Ectodermal cell (in vitro differentiated cells): ENCODE results near the gene SULT4A1.

Experiments used
- H3K27ac ChIP-seq: 2 replicates; pipeline ENCODE4 v1.7.0; 2013; ENCODE audit warnings: mild to moderate bottlenecking, low read depth, low read length; ENCODE audit not compliant: insufficient read depth, poor library complexity, severe bottlenecking
- H3K27me3 ChIP-seq: 2 replicates; pipeline ENCODE4 v1.7.0; 2013; ENCODE audit warnings: mild to moderate bottlenecking, low read length; ENCODE audit not compliant: insufficient read depth, control insufficient read depth, poor library complexity, severe bottlenecking
- H3K36me3 ChIP-seq: one replicate; pipeline ENCODE4 v1.7.0; 2013; ENCODE audit warnings: low read length; ENCODE audit not compliant: control insufficient read depth, insufficient read depth
- H3K4me1 ChIP-seq: one replicate; pipeline ENCODE4 v1.7.0; 2013; ENCODE audit warnings: low read length; ENCODE audit not compliant: control insufficient read depth, insufficient read depth
- H3K4me3 ChIP-seq: 2 replicates; pipeline ENCODE4 v1.7.0; 2013; ENCODE audit warnings: low read depth, low read length, control low read depth; ENCODE audit not compliant: insufficient read depth
- H3K9me3 ChIP-seq: 2 replicates; pipeline ENCODE4 v1.7.0; 2013; ENCODE audit warnings: mild to moderate bottlenecking, low read length, moderate library complexity; ENCODE audit not compliant: control insufficient read depth
- WGBS, 2 experiments: methylation state at CpG; one replicate each; pipeline ENCODE4 v1.1.7; 2013; ENCODE audit warnings: missing lambda C conversion rate in 2 of 2; 5-methylcytosine and 5-hydroxymethylcytosine counted together

SULT4A1 gene

GRCh38 chr22:43828998-43829782 is 33.1 kb downstream of the SULT4A1 start:
- Histone ChIP-seq H3K27ac (no peak overlapping the region), H3K4me3 (no peak overlapping the region), H3K4me1 (peaks cover 12% of the 10 kb centered on the region), H3K27me3 (no peaks in the 10 kb centered on the region), H3K9me3 (no peaks in the 10 kb centered on the region), H3K36me3 (no peaks in the 10 kb centered on the region)
- 73 to 80% methylated on average over 20 of the region's 20 CpGs for WGBS, 2 experiments

GRCh38 chr22:43828725-43828997 is 33.7 kb downstream of the SULT4A1 start:
- Histone ChIP-seq H3K4me1 (peaks cover 12% of the 10 kb centered on the region), H3K36me3 (no peaks in the 10 kb centered on the region), H3K27ac (no peak overlapping the region)

GRCh38 chr22:43827926-43828724 is 34.2 kb downstream of the SULT4A1 start:
- Histone ChIP-seq H3K9me3 (no peaks in the 10 kb centered on the region), H3K4me3 (no peak overlapping the region), H3K36me3 (no peaks in the 10 kb centered on the region), H3K27me3 (no peaks in the 10 kb centered on the region), H3K4me1 (peaks cover 16% of the 10 kb centered on the region), H3K27ac (no peak overlapping the region)
- WGBS, 2 experiments, result 90 to 92% methylated on average over 16 of the region's 16 CpGs

More at GRCh38 chr22:43828725-43828997, 33.7 kb downstream of the SULT4A1 start:
- no peak overlapping the region for H3K4me3 ChIP-seq
- H3K27me3 ChIP-seq, result no peaks in the 10 kb centered on the region
- no peaks in the 10 kb centered on the region for H3K9me3 ChIP-seq
- WGBS, 2 experiments, result 71 to 77% methylated on average over 6 of the region's 6 CpGs

- Histone ChIP-seq H3K4me3 (no peak overlapping the region), H3K4me1 (peaks cover 19% of the 10 kb centered on the region), H3K27ac (no peak overlapping the region), H3K36me3 (no peaks in the 10 kb centered on the region), H3K27me3 (no peaks in the 10 kb centered on the region), H3K9me3 (no peaks in the 10 kb centered on the region)
- 93 to 94% methylated on average over 13 of the region's 13 CpGs for WGBS, 2 experiments
These were observed 35.1 kb downstream of the SULT4A1 start for GRCh38 chr22:43827003-43827735.

GRCh38 chr22:43826142-43827002 is 35.9 kb downstream of the SULT4A1 start:
- Histone ChIP-seq H3K4me1 (peaks cover 19% of the 10 kb centered on the region), H3K9me3 (no peaks in the 10 kb centered on the region), H3K36me3 (no peaks in the 10 kb centered on the region), H3K27me3 (no peaks in the 10 kb centered on the region), H3K27ac (no peak overlapping the region), H3K4me3 (no peak overlapping the region)
- 85 to 86% methylated on average over 16 of the region's 16 CpGs for WGBS, 2 experiments

- WGBS, 2 experiments, result 93 to 96% methylated on average over 11 of the region's 11 CpGs
- Histone ChIP-seq H3K27ac (no peak overlapping the region), H3K36me3 (no peaks in the 10 kb centered on the region), H3K4me3 (no peak overlapping the region), H3K27me3 (no peaks in the 10 kb centered on the region), H3K4me1 (peaks cover 19% of the 10 kb centered on the region), H3K9me3 (no peaks in the 10 kb centered on the region)
These were observed 36.7 kb downstream of the SULT4A1 start for GRCh38 chr22:43825651-43826050.

GRCh38 chr22:43824724-43825420 is 37.4 kb downstream of the SULT4A1 start:
- Histone ChIP-seq H3K36me3 (no peaks in the 10 kb centered on the region), H3K27me3 (no peaks in the 10 kb centered on the region), H3K27ac (no peak overlapping the region), H3K9me3 (no peaks in the 10 kb centered on the region), H3K4me3 (no peak overlapping the region), H3K4me1 (peaks cover 19% of the 10 kb centered on the region)
- 88 to 89% methylated on average over 26 of the region's 26 CpGs for WGBS, 2 experiments

GRCh38 chr22:43823911-43824665 is 38.2 kb downstream of the SULT4A1 start:
- H3K4me3 ChIP-seq, result no peak overlapping the region
- H3K27me3 ChIP-seq, result no peaks in the 10 kb centered on the region
- H3K9me3 ChIP-seq, result no peaks in the 10 kb centered on the region
- peaks cover 17% of the 10 kb centered on the region for H3K4me1 ChIP-seq
- WGBS, 2 experiments, result 87 to 91% methylated on average over 11 to 16 of the region's 17 CpGs
- no peak overlapping the region for H3K27ac ChIP-seq
- no peaks in the 10 kb centered on the region for H3K36me3 ChIP-seq
